CD14-positive monocyte (primary cell): ENCODE measurements around the gene TRAPPC13. TPM values are rescaled to one million over a fixed set of nuclear protein-coding genes. Genes with fewer than 3 reads are reported as not detected.

Source experiments
- DNase-seq, 3 donors: peaks; one replicate each; pipeline ENCODE4 v3.0.0-alpha.2; 2011 to 2022
- H2AFZ ChIP-seq: 2 replicates; pipeline ENCODE4 v1.6.0; 2012; ENCODE audit warnings: mild to moderate bottlenecking, low read depth, low read length, inconsistent platforms; ENCODE audit not compliant: insufficient read depth, poor library complexity, severe bottlenecking
- H3K27ac ChIP-seq, 2 donors: 1 replicate in 1 of 2; 2 replicates in 1 of 2; pipeline ENCODE4 v1.5.1; 2012 to 2013; ENCODE audit warnings: low read length in 2 of 2, control low read depth in 1 of 2, inconsistent platforms in 1 of 2, low read depth in 1 of 2, mild to moderate bottlenecking in 1 of 2
- H3K27me3 ChIP-seq, 2 donors: one replicate each; pipeline versions ENCODE4 v1.6.0 to v1.6.1; 2011 to 2013; ENCODE audit warnings: low read length in 2 of 2; ENCODE audit not compliant: control insufficient read depth in 2 of 2, insufficient read depth in 2 of 2
- H3K36me3 ChIP-seq, 2 donors: replicated peaks in 1 of 2; 1 replicate in 1 of 2; 2 replicates in 1 of 2; pipeline versions ENCODE4 v1.5.1 to v1.6.1; 2012 to 2013; ENCODE audit warnings: low read length in 2 of 2, control low read depth in 1 of 2, inconsistent platforms in 1 of 2, mild to moderate bottlenecking in 1 of 2; ENCODE audit not compliant: insufficient read depth in 2 of 2, control insufficient read depth in 1 of 2
- H3K4me1 ChIP-seq, 2 donors: 1 replicate in 1 of 2; 2 replicates in 1 of 2; pipeline versions ENCODE4 v1.5.1 to v1.6.1; 2012 to 2013; ENCODE audit warnings: low read length in 2 of 2, control low read depth in 1 of 2, inconsistent platforms in 1 of 2, mild to moderate bottlenecking in 1 of 2, moderate library complexity in 1 of 2; ENCODE audit not compliant: insufficient read depth in 2 of 2, control insufficient read depth in 1 of 2
- H3K4me2 ChIP-seq: replicated peaks from 2 replicates; pipeline ENCODE3; 2012; ENCODE audit warnings: low read length, moderate library complexity, mild to moderate bottlenecking; ENCODE audit not compliant: poor library complexity, severe bottlenecking; ENCODE audit errors: extremely low read depth
- H3K4me3 ChIP-seq, 3 experiments: fragments of 200-600 bp in 1 of 3; sonication (generic) in 1 of 3; replicated peaks in 1 of 3; 1 replicate in 2 of 3; 2 replicates in 1 of 3; pipeline ENCODE4 v1.5.1; 2011 to 2013; ENCODE audit warnings: low read length in 3 of 3, mild to moderate bottlenecking in 3 of 3, control low read depth in 2 of 3, low read depth in 2 of 3, inconsistent platforms in 1 of 3, moderate library complexity in 1 of 3
- H3K79me2 ChIP-seq: 2 replicates; pipeline ENCODE4 v1.6.0; 2012; ENCODE audit warnings: mild to moderate bottlenecking, control low read depth, inconsistent platforms, low read length, moderate library complexity; ENCODE audit not compliant: insufficient read depth
- H3K9ac ChIP-seq: 2 replicates; pipeline ENCODE4 v1.6.0; 2017; ENCODE audit warnings: low read length, mild to moderate bottlenecking; ENCODE audit not compliant: insufficient read depth, poor library complexity, severe bottlenecking
- H3K9me3 ChIP-seq, 2 donors: replicated peaks in 1 of 2; 1 replicate in 1 of 2; 2 replicates in 1 of 2; pipeline versions ENCODE4 v1.5.1 to v1.6.1; 2012 to 2013; ENCODE audit warnings: low read length in 2 of 2, control low read depth in 1 of 2; ENCODE audit not compliant: control insufficient read depth in 1 of 2, insufficient read depth in 1 of 2
- H4K20me1 ChIP-seq: 2 replicates; pipeline ENCODE4 v1.6.0; 2012; ENCODE audit warnings: mild to moderate bottlenecking, low read length, control low read depth, moderate library complexity; ENCODE audit not compliant: insufficient read depth
- H3K27ac Mint-ChIP-seq, 7 donors: one replicate each; pipeline ENCODE4 v1.8.0; 2020; ENCODE audit warnings: mild to moderate bottlenecking in 7 of 7, mixed read lengths in 7 of 7, moderate library complexity in 6 of 7, inconsistent platforms in 2 of 7
- H3K27me3 Mint-ChIP-seq, 3 donors: one replicate each; pipeline ENCODE4 v1.8.0; 2021 to 2022; ENCODE audit warnings: low read depth in 3 of 3, mild to moderate bottlenecking in 3 of 3, mixed read lengths in 3 of 3, moderate library complexity in 3 of 3, inconsistent platforms in 1 of 3
- H3K36me3 Mint-ChIP-seq, 2 donors: one replicate each; pipeline ENCODE4 v1.8.0; 2020; ENCODE audit warnings: mixed read lengths in 2 of 2, inconsistent platforms in 1 of 2, mild to moderate bottlenecking in 1 of 2
- H3K4me1 Mint-ChIP-seq: one replicate; pipeline ENCODE4 v1.8.0; 2020; ENCODE audit warnings: mild to moderate bottlenecking, mixed read lengths
- H3K4me3 Mint-ChIP-seq, 2 donors: one replicate each; pipeline ENCODE4 v1.8.0; 2020; ENCODE audit warnings: mild to moderate bottlenecking in 2 of 2, mixed read lengths in 2 of 2, moderate library complexity in 1 of 2
- H3K9me3 Mint-ChIP-seq, 7 donors: one replicate each; pipeline ENCODE4 v1.8.0; 2020 to 2022; ENCODE audit warnings: mixed read lengths in 7 of 7, mild to moderate bottlenecking in 6 of 7, moderate library complexity in 6 of 7, inconsistent platforms in 2 of 7
- CTCF ChIP-seq: fragments of 200-600 bp; IDR thresholded peaks from one replicate; pipeline ENCODE4 v1.8.0; 2022; ENCODE audit warnings: antibody characterized with exemption, mild to moderate bottlenecking
- WGBS: methylation state at CpG from one replicate; pipeline ENCODE4 v1.1.5; 2013; ENCODE audit warnings: missing lambda C conversion rate; ENCODE audit not compliant: insufficient coverage; 5-methylcytosine and 5-hydroxymethylcytosine counted together
- intact Hi-C, 2 donors: fragments of 100-400 bp; cut with micrococcal nuclease; formaldehyde crosslinking; loops; one replicate each; pipeline versions ENCODE4 v1.15.0 to v1.15.1; 2023
- polyA plus RNA-seq, 3 donors: library from polyadenylated mRNA; depleted of rRNA in 1 of 3; unstranded in 2 of 3; stranded (reverse) in 1 of 3; fragments of 300-500 nt in 2 of 3; fragments of >200 nt in 1 of 3; fragmentation: Illumina TruSeq in 2 of 3; gene quantifications; 1 replicate in 2 of 3; 2 replicates in 1 of 3; pipeline ENCODE4 v1.2.3, GENCODE V29; 2012 to 2021

TRAPPC13 gene
- polyA plus RNA-seq, 3 donors = 12.0 to 17.3 (median 14.9) TPM

DNA sequence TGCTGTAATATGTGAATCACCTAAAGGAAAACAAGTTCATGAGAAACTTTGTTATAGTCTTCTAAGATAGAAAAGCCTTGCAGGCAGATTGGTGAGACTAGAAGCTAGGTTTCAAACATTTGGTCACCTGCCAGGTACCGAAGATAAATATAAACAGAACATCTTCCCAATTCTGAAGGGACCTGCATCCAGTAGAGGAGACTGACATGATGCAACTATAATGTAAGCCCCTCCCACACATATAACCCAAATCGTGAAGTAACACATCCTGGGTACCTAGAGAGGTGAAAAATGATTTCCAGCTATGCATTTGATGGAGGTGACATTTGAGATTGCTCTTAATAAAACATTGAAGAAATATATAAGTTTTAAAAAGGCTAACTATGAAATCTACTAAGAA lies 29.9 kb downstream of the TRAPPC13 start:
- Histone ChIP-seq H4K20me1 (no peaks in the 10 kb centered on the region), H3K27me3 (no peaks in the 10 kb centered on the region), H3K9me3 (no peaks in the 10 kb centered on the region), H3K4me2 (no peak overlapping the region), H3K36me3 (peaks cover 22 to 49% of the 10 kb centered on the region in 2 donors), H3K27ac (no peak overlapping the region), H3K9ac (no peak overlapping the region), H3K4me1 (no peaks in the 10 kb centered on the region), H3K4me3 (no peak overlapping the region), H2AFZ (no peak overlapping the region), H3K79me2 (no peaks in the 10 kb centered on the region)
- no CpG with 5 or more reads among the region's 2 CpGs for WGBS
- H3K4me3 Mint-ChIP-seq = no peak overlapping the region
- no peaks in the 10 kb centered on the region for H3K27me3 Mint-ChIP-seq
- H3K9me3 Mint-ChIP-seq = no peaks in the 10 kb centered on the region
- DNase-seq = no peak
- H3K36me3 Mint-ChIP-seq = peaks cover 38 to 69% of the 10 kb centered on the region in 2 donors
- no peak for TF ChIP-seq CTCF
- no peak overlapping the region for H3K27ac Mint-ChIP-seq
- intact Hi-C loops = no loop called here
- H3K4me1 Mint-ChIP-seq = no peaks in the 10 kb centered on the region

DNA sequence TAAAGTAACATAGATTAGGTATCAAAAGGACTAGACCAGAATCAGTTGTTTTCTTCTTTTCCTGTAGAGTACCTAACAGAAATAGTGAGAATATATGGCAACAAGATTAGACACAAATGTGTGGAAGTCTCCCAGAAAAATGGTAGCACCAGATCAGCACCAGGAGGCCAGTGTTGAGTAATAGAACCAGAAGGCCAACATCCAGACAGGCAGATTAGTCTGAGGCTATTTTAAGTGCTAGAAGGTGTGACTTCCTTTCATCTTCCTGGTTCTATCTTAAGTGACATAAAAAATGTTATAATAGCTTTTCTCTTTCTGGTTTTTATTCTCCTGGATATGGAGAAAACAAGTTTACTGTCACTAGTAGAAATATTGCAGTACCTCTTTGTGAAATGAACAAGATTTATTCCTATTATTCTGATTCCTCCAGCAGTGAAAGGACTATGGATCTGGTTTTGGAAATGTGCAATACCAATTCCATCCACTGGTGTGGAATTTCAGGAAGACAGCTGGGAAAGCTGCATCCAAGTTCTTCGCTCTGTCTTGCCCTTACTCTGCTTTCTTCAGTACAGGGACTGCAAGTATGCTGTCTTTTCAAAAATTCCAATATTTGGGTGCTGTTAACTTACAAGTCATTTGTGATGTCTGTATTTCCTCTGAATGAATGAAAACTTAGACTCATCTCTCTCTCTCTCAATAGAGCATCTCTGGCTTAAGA lies 39.1 kb downstream of the TRAPPC13 start:
- Mint-ChIP-seq H3K27ac (no peak overlapping the region), H3K27me3 (no peaks in the 10 kb centered on the region), H3K36me3 (peaks cover 53 to 56% of the 10 kb centered on the region in 2 donors), H3K4me3 (no peak overlapping the region), H3K9me3 (no peaks in the 10 kb centered on the region), H3K4me1 (peaks cover 4% of the 10 kb centered on the region)
- intact Hi-C loops = no loop called here
- Histone ChIP-seq H3K27ac (no peak overlapping the region), H4K20me1 (no peaks in the 10 kb centered on the region), H3K79me2 (no peaks in the 10 kb centered on the region), H3K4me1 (peaks cover 4 to 7% of the 10 kb centered on the region in 2 donors), H3K9me3 (no peaks in the 10 kb centered on the region), H3K4me3 (no peak overlapping the region), H3K4me2 (no peak overlapping the region), H3K9ac (no peak overlapping the region), H3K36me3 (peaks cover 27 to 86% of the 10 kb centered on the region in 2 donors), H2AFZ (no peak overlapping the region), H3K27me3 (no peaks in the 10 kb centered on the region)
- no CpG with 5 or more reads among the region's 1 CpG for WGBS
- no peak for DNase-seq
- no peak for TF ChIP-seq CTCF
